Hepatocyte (in vitro differentiated cells): Measurements from ENCODE around the gene GKN2.

Experiments used
- CTCF ChIP-seq: fragments of 200-600 bp; sonication (generic); IDR thresholded peaks from 2 replicates; pipeline ENCODE4 v1.5.1; 2016; ENCODE audit warnings: antibody characterized with exemption, mild to moderate bottlenecking; ENCODE audit not compliant: poor library complexity
- EZH2 ChIP-seq: fragments of 200-600 bp; sonication (generic); IDR thresholded peaks from 2 replicates; pipeline ENCODE4 v1.6.1; 2016; ENCODE audit warnings: antibody characterized with exemption, mild to moderate bottlenecking, borderline replicate concordance
- EZH2phosphoT487 ChIP-seq: fragments of 200-600 bp; sonication (generic); IDR thresholded peaks from one replicate; pipeline ENCODE4 v1.6.1; 2018; ENCODE audit warnings: antibody characterized with exemption, mild to moderate bottlenecking, low read depth, moderate library complexity; ENCODE audit not compliant: unreplicated experiment, severe bottlenecking

GRCh38 chr2:68974251-68974650, 21.6 kb upstream of the GKN2 start, which contains the start of gene GKN1:
- TF ChIP-seq CTCF (no peak), EZH2phosphoT487 (no peak), EZH2 (no peak)
